ENCODE measurements around the gene CAMK1D. TPM values are rescaled to one million over a fixed set of nuclear protein-coding genes. Genes with fewer than 3 reads are reported as not detected.
"Not testable (repeated sequence)": the region's sequence is repeated elsewhere in the genome, so short reads cannot be mapped to it uniquely, and the experiment has no call there.

Gene CAMK1D
- total RNA-seq, 1 donor: 11.2 TPM

DNA sequence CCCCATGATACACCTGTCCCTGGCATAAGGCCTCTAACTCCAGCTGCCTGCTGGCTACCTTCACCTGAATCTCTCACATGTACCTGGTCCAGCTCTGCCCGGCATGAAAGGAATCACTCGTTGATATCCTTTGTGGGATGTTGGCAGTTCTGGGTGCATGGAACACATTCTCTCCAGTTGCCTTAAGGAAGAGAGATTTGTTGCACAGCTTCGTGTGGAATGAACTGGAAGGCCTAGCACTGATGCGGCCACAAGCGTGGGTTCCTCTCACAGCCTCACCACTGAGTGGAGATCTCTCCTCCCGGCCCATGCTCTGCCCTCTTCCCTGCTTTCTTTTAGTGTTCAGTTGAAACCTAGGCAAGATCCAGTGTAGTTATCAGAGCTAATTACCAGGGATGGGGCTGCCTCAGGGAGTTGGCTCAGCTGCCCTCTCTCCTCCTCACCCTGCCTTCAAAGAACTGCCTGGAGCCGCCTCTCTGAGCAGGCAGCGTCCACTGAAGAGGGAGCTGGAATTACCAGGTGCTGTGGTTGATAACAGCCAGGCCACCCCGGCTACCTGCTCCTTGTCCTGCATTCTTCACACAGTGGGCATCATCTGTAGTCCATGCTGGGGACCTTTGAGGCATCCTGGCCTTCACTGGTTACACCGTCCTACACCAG, 457.9 kb downstream of the CAMK1D start:
- Histone ChIP-seq H3K27me3 (ENCODE audit: insufficient read depth, low read length) (peaks cover 4% of the 10 kb centered on the region), H4K20me1 (ENCODE audit: insufficient read depth, low read length) (no peaks in the 10 kb centered on the region), H2AFZ (ENCODE audit: low read length) (no peak overlapping the region), H3K36me3 (ENCODE audit: insufficient read depth, low read length) (no peaks in the 10 kb centered on the region), H3K9me3 (ENCODE audit: low read depth, low read length) (no peaks in the 10 kb centered on the region), H3K79me2 (ENCODE audit: insufficient read depth, low read length) (no peaks in the 10 kb centered on the region), H3K4me1 (ENCODE audit: insufficient read depth, low read length) (peaks cover 6% of the 10 kb centered on the region), H3K4me2 (ENCODE audit: insufficient read depth, low read length) (no peak overlapping the region), H3K27ac (ENCODE audit: low read depth, low read length) (no peak overlapping the region), H3K4me3 (ENCODE audit: insufficient read depth, low read length) (no peak overlapping the region)
- TF ChIP-seq, protein P1, sequence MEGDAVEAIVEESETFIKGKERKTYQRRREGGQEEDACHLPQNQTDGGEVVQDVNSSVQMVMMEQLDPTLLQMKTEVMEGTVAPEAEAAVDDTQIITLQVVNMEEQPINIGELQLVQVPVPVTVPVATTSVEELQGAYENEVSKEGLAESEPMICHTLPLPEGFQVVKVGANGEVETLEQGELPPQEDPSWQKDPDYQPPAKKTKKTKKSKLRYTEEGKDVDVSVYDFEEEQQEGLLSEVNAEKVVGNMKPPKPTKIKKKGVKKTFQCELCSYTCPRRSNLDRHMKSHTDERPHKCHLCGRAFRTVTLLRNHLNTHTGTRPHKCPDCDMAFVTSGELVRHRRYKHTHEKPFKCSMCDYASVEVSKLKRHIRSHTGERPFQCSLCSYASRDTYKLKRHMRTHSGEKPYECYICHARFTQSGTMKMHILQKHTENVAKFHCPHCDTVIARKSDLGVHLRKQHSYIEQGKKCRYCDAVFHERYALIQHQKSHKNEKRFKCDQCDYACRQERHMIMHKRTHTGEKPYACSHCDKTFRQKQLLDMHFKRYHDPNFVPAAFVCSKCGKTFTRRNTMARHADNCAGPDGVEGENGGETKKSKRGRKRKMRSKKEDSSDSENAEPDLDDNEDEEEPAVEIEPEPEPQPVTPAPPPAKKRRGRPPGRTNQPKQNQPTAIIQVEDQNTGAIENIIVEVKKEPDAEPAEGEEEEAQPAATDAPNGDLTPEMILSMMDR (IDR thresholded peaks at IDR 0.05; ENCODE audit: extremely low read depth, low read depth, low read length): no peak
- DNase-seq (ENCODE audit: insufficient read length, low spot score, missing footprints): no peak

DNA sequence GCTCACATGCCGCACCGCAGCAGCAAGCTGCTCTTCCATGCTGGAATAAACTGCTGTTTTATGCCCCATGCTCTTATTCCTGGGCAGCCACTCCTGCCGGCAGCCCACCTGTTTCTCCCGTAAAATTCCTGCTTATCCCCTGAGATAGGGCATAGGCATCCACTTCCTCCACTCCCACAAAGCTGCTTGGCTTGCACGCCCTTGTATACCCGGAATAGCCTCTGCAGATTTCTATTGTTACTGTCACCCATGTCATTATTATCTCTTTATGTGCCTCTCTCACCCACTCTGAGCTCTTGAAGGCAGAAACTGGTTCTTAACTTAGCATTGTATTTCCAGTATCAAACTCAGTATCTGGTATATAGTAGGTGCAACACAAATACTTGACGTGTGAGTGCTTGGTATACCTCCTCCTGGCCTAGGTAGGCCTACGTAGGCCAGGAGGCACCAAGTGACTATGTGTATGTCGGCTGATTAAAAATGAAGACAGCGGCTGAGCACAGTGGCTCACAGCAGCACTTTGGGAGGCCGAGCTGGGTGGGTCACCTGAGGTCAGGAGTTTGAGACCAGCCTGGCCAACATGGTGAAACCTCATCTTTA, 458.8 kb downstream of the CAMK1D start:
- Histone ChIP-seq H3K27me3 (ENCODE audit: insufficient read depth, low read length) (peaks cover 4% of the 10 kb centered on the region), H2AFZ (ENCODE audit: low read length) (no peak overlapping the region), H3K4me1 (ENCODE audit: insufficient read depth, low read length) (peaks cover 6% of the 10 kb centered on the region), H3K9me3 (ENCODE audit: low read depth, low read length) (no peaks in the 10 kb centered on the region), H3K4me3 (ENCODE audit: insufficient read depth, low read length) (no peak overlapping the region), H3K4me2 (ENCODE audit: insufficient read depth, low read length) (no peak overlapping the region), H3K27ac (ENCODE audit: low read depth, low read length) (no peak overlapping the region), H4K20me1 (ENCODE audit: insufficient read depth, low read length) (no peaks in the 10 kb centered on the region), H3K36me3 (ENCODE audit: insufficient read depth, low read length) (no peaks in the 10 kb centered on the region), H3K79me2 (ENCODE audit: insufficient read depth, low read length) (no peaks in the 10 kb centered on the region)
- TF ChIP-seq, protein P1 (IDR thresholded peaks at IDR 0.05; ENCODE audit: extremely low read depth, low read depth, low read length): no peak
- DNase-seq (ENCODE audit: insufficient read length, low spot score, missing footprints): no peak

DNA sequence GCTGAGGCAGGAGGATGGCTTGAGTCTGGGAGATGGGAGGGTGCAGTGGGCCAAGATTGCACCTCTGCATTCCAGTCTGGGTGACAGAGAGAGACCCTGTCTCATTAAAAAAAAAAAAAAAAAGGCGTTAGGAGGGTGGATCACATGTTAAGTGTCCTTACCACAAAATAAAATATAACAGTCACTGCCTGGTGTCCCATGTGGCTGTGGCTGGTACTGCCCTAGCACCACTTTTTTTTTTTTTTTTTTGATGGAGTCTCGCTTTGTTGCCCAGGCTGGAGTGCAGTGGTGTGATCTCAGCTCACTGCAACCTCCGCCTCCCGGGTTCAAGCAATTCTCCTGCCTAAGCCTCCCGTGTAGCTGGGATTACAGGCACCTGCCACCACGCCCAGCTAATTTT, 460.7 kb downstream of the CAMK1D start:
- not testable (repeated sequence) for H3K4me2 ChIP-seq (ENCODE audit: insufficient read depth, low read length); DNase-seq (ENCODE audit: insufficient read length, low spot score, missing footprints); H3K36me3 ChIP-seq (ENCODE audit: insufficient read depth, low read length); H2AFZ ChIP-seq (ENCODE audit: low read length); H3K27me3 ChIP-seq (ENCODE audit: insufficient read depth, low read length); H3K4me1 ChIP-seq (ENCODE audit: insufficient read depth, low read length); H4K20me1 ChIP-seq (ENCODE audit: insufficient read depth, low read length); H3K9me3 ChIP-seq (ENCODE audit: low read depth, low read length); H3K79me2 ChIP-seq (ENCODE audit: insufficient read depth, low read length); H3K27ac ChIP-seq (ENCODE audit: low read depth, low read length); H3K4me3 ChIP-seq (ENCODE audit: insufficient read depth, low read length)

DNA sequence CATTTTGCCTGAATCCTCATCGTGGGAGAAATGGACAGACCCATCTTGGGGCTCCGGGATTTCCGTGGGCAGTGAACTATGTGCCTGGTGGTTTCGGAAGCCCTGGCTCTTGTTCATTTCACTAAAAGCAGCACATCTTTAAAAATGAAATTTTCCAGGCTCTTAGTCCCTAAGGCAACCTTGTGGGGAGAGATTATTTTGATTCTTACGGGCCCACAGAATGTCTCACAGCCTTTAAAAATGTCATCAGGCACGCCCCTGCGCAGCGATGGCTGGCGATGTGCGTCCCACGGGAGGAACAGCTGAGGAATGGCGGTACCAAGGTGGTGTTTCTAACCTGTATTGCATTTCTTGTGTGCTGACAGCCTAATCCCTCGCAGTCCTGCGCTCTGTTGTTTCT, 462.5 kb downstream of the CAMK1D start:
- Histone ChIP-seq H3K27ac (ENCODE audit: low read depth, low read length) (no peak overlapping the region), H3K4me2 (ENCODE audit: insufficient read depth, low read length) (peak overlapping the region; percentile 69)
- no peak for DNase-seq (ENCODE audit: insufficient read length, low spot score, missing footprints)

More for the DNA sequence above, 462.5 kb downstream of the CAMK1D start:
- Histone ChIP-seq H3K36me3 (ENCODE audit: insufficient read depth, low read length) (no peaks in the 10 kb centered on the region), H3K4me3 (ENCODE audit: insufficient read depth, low read length) (peak overlapping the region; percentile 42), H4K20me1 (ENCODE audit: insufficient read depth, low read length) (no peaks in the 10 kb centered on the region), H3K79me2 (ENCODE audit: insufficient read depth, low read length) (no peaks in the 10 kb centered on the region), H2AFZ (ENCODE audit: low read length) (peak overlapping the region; percentile 7), H3K9me3 (ENCODE audit: low read depth, low read length) (no peaks in the 10 kb centered on the region), H3K4me1 (ENCODE audit: insufficient read depth, low read length) (peaks cover 6% of the 10 kb centered on the region), H3K27me3 (ENCODE audit: insufficient read depth, low read length) (peaks cover 4% of the 10 kb centered on the region)
- TF ChIP-seq, protein P1 (IDR thresholded peaks at IDR 0.05; ENCODE audit: extremely low read depth, low read depth, low read length): no peak

Measured in osteoblast (primary cell).